NT2/D1 (cell line): ENCODE measurements around the gene NGF.

Source experiments
- DNase-seq: peaks from one replicate; pipeline ENCODE4 v3.0.0-alpha.2; 2011; ENCODE audit warnings: low read depth, low spot score
- H3K27me3 ChIP-seq: 2 replicates; pipeline ENCODE4 v1.6.0; 2011; ENCODE audit warnings: mild to moderate bottlenecking; ENCODE audit not compliant: insufficient read length, insufficient read depth
- H3K36me3 ChIP-seq: 2 replicates; pipeline ENCODE4 v1.6.1; 2011; ENCODE audit warnings: mild to moderate bottlenecking, low read length, mixed read lengths; ENCODE audit not compliant: insufficient read depth, insufficient read length
- H3K4me1 ChIP-seq: 2 replicates; pipeline ENCODE4 v1.5.1; 2011; ENCODE audit not compliant: insufficient read depth, insufficient read length
- H3K4me3 ChIP-seq: 2 replicates; pipeline ENCODE4 v1.5.1; 2011; ENCODE audit warnings: low read depth; ENCODE audit not compliant: insufficient read length
- H3K9ac ChIP-seq: 2 replicates; pipeline ENCODE4 v1.6.0; 2011; ENCODE audit warnings: low read depth; ENCODE audit not compliant: insufficient read length
- H3K9me3 ChIP-seq: 2 replicates; pipeline ENCODE4 v1.5.1; 2011; ENCODE audit warnings: mild to moderate bottlenecking, low read length; ENCODE audit not compliant: insufficient read depth
- SUZ12 ChIP-seq: IDR thresholded peaks from 2 replicates; pipeline ENCODE4 v1.6.1; 2011; ENCODE audit not compliant: insufficient read length, insufficient read depth; ENCODE audit errors: extremely low read depth
- YY1 ChIP-seq: IDR thresholded peaks from 2 replicates; pipeline ENCODE4 v1.6.1; 2011; ENCODE audit not compliant: insufficient read length, insufficient read depth
- ZNF274 ChIP-seq: IDR thresholded peaks from 2 replicates; pipeline ENCODE4 v1.6.1; 2011; ENCODE audit warnings: mild to moderate bottlenecking, low read depth, low read length

NGF gene

DNA sequence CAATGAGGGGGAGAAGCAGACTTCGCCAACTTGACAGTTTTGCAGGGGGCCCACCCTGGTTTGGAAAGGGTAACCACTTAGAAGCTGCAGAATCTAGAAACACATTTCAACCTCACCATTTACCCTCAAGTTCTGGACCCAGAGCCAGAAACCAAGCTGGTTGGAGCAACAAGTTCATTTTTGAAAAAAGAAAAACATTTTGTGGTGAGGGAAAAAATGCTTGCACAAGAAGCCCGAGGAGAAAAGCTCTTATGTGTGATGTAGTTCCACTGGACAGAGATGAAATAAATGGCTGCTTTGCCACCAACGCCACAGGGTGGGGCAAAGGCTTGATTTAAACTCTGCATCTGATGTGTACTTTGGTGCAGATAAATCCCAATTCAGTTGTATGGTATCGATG lies 10.6 kb upstream of the NGF start:
- Histone ChIP-seq H3K4me1 (no peaks in the 10 kb centered on the region), H3K36me3 (no peaks in the 10 kb centered on the region), H3K9ac (no peak overlapping the region), H3K4me3 (no peak overlapping the region), H3K9me3 (no peaks in the 10 kb centered on the region), H3K27me3 (no peaks in the 10 kb centered on the region)
- no peak for DNase-seq
- TF ChIP-seq YY1 (no peak), ZNF274 (no peak), SUZ12 (no peak)

DNA sequence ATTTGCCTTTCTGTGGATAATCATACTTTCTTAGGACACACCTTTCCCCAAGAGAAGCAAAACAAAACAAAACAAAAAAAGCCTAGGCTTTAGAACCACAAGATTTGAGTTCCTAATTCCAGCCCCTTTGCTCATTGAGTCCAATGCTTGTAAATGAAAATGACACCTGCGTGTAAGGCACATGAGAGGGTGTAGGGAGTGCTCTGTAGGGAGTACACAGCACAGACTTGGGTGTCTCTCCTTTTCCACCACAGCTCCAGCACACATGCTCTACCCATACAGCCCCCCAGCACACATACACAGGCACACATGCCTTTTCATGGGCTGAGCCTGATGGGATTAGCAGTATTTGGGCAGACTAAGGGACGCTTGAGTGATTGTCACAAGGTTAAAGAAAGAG lies 9.2 kb upstream of the NGF start:
- Histone ChIP-seq H3K4me1 (no peaks in the 10 kb centered on the region), H3K9me3 (no peaks in the 10 kb centered on the region), H3K36me3 (no peaks in the 10 kb centered on the region), H3K27me3 (no peaks in the 10 kb centered on the region), H3K9ac (no peak overlapping the region), H3K4me3 (no peak overlapping the region)
- DNase-seq: no peak
- no peak for TF ChIP-seq YY1
- no peak for TF ChIP-seq ZNF274
- TF ChIP-seq SUZ12: no peak

DNA sequence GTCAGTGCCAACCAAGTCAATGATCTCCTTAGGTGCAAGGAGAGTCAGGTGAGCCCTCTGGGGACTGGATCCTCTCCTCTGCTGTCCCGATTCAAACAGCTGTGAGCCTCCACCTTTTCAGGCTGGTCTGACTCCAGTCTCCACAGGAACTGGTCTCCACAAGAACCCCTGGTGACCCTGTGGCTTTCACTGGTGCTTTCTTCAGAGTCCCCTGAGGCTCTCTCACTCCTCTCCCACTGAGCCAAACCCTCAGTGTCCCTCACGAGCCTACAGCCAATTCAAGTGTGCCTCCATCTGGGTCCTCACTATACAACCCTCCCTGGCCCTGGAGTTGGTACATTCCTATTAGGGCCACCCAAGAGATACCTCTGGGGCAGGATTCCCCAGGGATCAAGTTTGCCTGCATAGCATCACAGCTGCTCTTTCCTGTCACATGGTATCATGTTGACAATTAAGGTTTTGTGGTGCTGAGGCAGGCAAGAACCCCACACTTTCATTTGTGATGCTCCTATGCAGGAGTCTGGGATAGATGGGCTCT lies 5.2 kb upstream of the NGF start:
- peaks cover 4% of the 10 kb centered on the region for H3K4me1 ChIP-seq
- peak; percentile 28 for DNase-seq

DNA sequence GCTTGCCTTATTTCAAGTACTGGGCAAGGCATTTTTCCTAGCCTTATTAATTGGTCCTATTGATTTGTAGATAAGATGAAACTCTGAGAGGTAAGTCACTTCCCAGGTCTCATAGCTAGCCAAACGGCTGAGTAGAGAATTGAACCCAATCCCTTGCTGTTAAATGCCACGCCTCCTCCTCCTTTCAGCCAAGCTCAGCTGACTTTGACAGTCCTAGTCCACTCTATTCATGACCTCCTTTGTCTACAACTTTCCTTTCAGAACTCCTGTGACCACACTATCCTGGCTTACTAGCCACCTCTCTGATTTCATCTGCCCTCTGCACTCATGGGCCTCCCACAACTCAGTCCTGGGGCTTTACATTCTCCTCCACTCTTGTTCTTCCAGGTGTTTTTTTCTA lies 3.9 kb upstream of the NGF start:
- H3K9me3 ChIP-seq: no peaks in the 10 kb centered on the region
- peaks cover 4% of the 10 kb centered on the region for H3K4me1 ChIP-seq
- H3K36me3 ChIP-seq: no peaks in the 10 kb centered on the region
- no peak for DNase-seq
- H3K9ac ChIP-seq: no peak overlapping the region
- H3K27me3 ChIP-seq: peaks cover 37% of the 10 kb centered on the region
- no peak overlapping the region for H3K4me3 ChIP-seq
- TF ChIP-seq YY1 (no peak), ZNF274 (no peak), SUZ12 (no peak)

More for the DNA sequence above, 5.2 kb upstream of the NGF start:
- TF ChIP-seq SUZ12: no peak
- no peak for TF ChIP-seq YY1
- TF ChIP-seq ZNF274: no peak
- Histone ChIP-seq H3K4me3 (no peak overlapping the region), H3K9ac (no peak overlapping the region), H3K27me3 (peaks cover 29% of the 10 kb centered on the region), H3K36me3 (no peaks in the 10 kb centered on the region), H3K9me3 (no peaks in the 10 kb centered on the region)

DNA sequence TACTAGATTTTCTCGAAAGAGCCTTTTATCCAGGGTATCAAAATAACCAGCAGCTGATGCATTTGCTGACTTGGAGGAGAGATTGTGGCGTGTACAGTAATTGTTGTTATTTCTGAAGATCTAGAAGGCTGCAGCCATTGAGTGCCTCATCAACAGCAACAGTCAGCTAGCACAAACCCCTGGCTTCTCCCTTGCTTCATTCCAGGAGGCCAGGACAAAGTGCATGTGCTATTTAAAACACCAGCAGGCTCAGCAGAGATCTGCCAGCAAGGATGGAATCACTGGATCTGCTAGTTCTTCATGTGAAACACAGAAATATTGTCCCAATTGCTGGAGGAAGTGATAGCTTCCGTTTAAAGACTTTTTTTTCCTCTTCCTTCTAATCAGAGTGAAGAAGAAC lies 2.8 kb upstream of the NGF start:
- Histone ChIP-seq H3K9me3 (no peaks in the 10 kb centered on the region), H3K27me3 (peaks cover 41% of the 10 kb centered on the region)
- no peak for DNase-seq

DNA sequence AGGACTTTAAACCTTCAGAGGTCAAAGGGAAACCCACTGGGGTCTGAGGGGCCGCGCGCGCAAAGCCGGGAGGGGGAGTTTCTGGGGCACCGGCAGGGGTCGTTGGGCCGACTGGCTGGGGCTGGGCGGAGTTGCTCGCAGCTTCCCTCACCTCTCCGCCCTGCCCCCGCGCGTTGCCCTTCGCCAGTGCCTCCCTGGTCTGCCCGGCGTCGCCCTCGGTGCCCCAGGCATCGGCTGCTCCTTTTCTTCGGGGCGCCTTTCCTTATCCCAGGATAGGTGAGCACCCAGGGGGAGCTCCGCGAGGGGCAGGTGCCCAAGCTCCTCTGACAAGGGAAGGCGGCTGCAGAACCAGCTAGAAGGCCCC lies 390 bp upstream of the NGF start:
- Histone ChIP-seq H3K9me3 (no peaks in the 10 kb centered on the region), H3K9ac (peak overlapping the region; percentile 53), H3K27me3 (peaks cover 41% of the 10 kb centered on the region), H3K4me3 (peak overlapping the region; percentile 84), H3K4me1 (peaks cover 8% of the 10 kb centered on the region), H3K36me3 (no peaks in the 10 kb centered on the region)
- no peak for TF ChIP-seq ZNF274
- no peak for TF ChIP-seq YY1
- no peak for TF ChIP-seq SUZ12
- no peak for DNase-seq

More for the DNA sequence above, 2.8 kb upstream of the NGF start:
- H3K4me1 ChIP-seq: peaks cover 8% of the 10 kb centered on the region
- no peak for TF ChIP-seq ZNF274
- TF ChIP-seq YY1: no peak
- TF ChIP-seq SUZ12: no peak
- H3K4me3 ChIP-seq: no peak overlapping the region
- no peak overlapping the region for H3K9ac ChIP-seq
- no peaks in the 10 kb centered on the region for H3K36me3 ChIP-seq

DNA sequence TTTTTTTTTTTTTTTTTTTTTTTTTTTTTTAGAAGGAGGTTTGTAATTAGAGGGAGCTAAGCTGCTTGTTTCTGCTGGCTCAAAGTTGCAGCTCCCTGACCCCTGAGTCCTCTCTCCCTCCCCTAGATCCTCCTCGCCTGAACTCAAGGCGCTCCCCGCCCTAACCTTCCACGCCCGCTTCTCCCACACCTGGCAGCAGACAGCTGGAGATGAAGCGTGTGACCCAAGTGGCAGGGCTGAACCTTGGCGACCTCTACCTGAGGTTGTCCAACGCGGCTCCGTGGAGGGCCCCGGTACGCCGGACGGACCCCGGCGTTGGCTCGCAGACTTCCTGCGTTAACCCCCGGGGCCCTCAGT lies 795 bp downstream of the NGF start:
- Histone ChIP-seq H3K36me3 (no peaks in the 10 kb centered on the region), H3K4me3 (peak overlapping the region; percentile 84), H3K27me3 (peaks cover 41% of the 10 kb centered on the region), H3K4me1 (peaks cover 8% of the 10 kb centered on the region), H3K9me3 (no peaks in the 10 kb centered on the region), H3K9ac (peak overlapping the region; percentile 88)
- TF ChIP-seq SUZ12: no peak
- TF ChIP-seq YY1: no peak
- TF ChIP-seq ZNF274: no peak
- peak; percentile 43 for DNase-seq

DNA sequence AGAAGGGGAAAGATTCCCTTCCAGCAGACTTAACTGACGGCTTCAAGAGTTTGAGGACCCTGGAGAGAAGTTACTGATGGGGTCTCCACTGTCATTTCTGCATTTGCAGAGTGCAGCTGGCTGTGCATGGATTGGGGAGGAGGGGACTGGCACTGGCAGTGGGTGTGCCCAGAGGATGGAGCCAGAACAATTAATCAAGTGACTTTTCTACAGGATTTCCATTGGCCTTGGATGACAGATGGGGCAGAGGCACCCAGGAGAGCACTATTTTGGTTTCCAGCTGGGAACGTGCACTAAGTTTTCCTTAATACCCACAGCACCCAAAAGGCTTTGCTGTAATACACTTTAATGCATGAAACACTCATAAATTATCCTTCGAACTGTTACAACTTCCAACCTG lies 1.3 kb downstream of the NGF start:
- no peak for TF ChIP-seq ZNF274
- TF ChIP-seq YY1: no peak
- TF ChIP-seq SUZ12: no peak
- Histone ChIP-seq H3K27me3 (peaks cover 41% of the 10 kb centered on the region), H3K9ac (no peak overlapping the region), H3K4me1 (peaks cover 4% of the 10 kb centered on the region), H3K9me3 (no peaks in the 10 kb centered on the region), H3K4me3 (no peak overlapping the region), H3K36me3 (no peaks in the 10 kb centered on the region)
- no peak for DNase-seq
